GM18502 (cell line): ENCODE results near the gene CSF2RB.

Source experiments
- ATAC-seq: cut with Tn5 transposase; IDR thresholded peaks from one replicate; pipeline ENCODE4 v1.9.1; 2021; ENCODE audit warnings: mild to moderate bottlenecking; ENCODE audit not compliant: unreplicated experiment, poor library complexity

Gene CSF2RB

GRCh38 chr22:36913427-36914389 lies at the start of gene CSF2RB:
CSF2RB (plus strand) TSS chr22:36913628; CDS start chr22:36922208, 8,580 bp downstream.
- peak; percentile 56 for ATAC-seq

DNA sequence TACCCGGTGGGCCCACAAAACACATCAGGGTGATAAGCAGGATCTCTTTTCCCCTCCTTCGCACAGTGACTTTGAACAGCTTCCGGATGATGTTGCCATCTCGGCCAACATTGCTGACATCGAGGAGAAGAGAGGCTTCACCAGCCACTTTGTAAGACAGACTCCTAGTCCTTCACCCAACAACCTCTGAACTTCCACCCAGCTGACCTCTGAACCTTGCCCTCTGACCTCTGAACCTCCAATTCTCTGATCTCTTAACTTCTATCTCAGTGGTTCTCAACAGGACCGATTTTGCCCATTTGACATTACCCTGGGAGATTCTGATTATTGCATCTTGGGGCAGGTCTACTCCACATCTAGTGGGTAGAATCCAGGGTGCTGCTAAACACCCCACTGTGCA lies 49.4 kb upstream of the CSF2RB start:
- ATAC-seq = no peak

DNA sequence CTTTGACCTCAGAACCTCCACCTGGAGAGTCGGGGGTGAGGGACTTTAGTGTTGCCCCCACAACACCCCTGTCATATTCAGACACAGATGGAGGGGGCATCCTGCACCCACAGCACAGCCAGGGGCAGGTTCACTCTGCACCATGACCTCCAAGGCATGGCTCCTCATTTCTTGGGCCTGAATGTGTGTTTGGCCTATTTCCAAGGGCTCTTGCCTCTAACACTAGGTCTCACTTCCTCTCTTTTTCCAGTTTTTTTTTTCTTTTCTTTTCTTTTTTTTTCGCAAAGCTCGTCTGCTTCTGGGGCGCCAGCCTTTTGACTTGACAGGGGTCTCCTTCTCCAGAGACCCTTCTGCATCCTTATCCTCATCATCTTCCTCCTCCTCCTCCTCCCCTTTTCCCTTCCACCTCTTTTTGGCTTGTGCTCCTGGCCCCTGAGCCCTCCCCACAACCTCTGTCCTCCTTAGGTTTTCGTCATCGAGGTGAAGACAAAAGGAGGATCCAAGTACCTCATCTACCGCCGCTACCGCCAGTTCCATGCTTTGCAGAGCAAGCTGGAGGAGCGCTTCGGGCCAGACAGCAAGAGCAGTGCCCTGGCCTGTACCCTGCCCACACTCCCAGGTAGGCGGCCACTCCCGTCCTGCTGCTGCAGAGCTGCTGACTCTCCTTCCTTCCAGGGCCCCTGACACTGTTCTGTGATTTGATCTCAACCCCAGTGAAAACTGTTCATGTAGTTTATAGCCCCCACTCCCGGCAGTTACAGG lies 48.8 kb upstream of the CSF2RB start:
- ATAC-seq = no peak

DNA sequence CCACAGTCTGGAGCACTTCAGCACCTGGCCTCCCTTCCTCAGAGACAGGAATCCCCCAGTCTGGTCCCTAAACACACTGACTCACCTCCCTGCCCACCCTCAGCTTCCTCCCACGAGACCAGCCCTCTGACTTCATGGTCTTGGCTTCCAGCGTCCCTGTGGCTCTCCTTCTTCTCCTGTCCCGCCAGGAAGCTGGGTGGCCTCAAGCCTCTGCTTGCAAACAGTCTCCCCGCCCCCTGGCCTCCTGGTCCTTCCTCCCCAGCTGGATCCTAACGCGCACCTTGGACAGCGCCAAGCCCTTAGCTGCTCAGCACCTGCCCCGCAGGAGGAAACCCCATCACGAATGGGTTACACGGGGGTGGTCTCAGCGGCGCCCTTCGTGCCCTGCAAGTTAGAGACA lies 48.1 kb upstream of the CSF2RB start:
- no peak for ATAC-seq

GRCh38 chr22:36867695-36868094 lies 45.7 kb upstream of the CSF2RB start:
- no peak for ATAC-seq

- no peak for ATAC-seq
These were observed 44.8 kb upstream of the CSF2RB start for GRCh38 chr22:36868546-36869181.

DNA sequence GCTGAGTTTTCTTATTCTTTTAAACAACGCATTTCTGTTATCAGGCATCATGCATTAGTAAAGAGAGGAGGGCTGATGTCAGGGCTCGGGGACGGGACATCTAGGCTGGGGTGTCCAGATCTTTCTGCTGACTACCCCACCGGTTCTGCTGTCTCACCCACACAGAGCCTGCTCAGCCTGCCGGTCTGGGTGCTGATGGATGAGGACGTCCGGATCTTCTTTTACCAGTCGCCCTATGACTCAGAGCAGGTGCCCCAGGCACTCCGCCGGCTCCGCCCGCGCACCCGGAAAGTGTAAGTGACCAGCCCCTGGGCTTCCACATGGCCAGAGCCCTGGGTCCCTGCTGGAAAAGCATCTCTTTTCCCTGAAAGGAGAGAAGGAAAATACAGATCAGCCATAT lies 43.2 kb upstream of the CSF2RB start:
- no peak for ATAC-seq

DNA sequence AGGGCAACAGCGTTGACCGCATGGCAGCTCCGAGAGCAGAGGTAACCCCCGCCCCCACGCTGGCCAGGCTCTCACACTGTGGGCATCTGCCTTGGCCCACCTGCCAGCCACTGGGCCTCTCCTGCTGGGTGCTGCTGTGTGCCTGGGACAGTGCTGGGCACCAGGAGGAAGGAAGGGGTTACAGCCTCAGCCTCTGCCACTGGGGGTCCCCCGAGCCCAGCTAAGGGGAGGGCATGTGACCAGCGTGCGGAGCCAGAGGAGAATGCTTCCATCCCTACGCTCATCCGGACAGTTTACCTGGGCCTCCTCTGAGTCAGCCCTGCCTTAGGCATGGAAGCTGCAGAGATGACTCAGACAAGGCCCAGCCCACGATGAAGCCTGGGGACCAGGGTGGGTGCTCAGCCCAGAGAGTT lies 41.8 kb upstream of the CSF2RB start:
- no peak for ATAC-seq

DNA sequence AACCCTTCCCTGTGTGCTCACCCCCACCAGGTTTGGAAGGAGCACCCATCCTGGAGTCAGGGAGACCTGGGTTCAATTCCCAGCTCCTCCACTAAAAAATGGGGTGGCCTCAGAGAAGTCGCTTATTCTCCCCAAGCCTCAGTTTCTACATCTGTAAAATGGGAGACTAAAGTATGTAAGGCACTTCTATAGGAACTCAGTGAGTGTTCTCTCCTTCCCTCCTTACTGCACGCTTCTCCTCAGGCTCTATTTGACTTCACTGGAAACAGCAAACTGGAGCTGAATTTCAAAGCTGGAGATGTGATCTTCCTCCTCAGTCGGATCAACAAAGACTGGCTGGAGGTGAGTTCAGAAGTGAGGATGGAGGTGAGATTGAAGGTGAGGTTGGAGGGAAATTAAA lies 41.3 kb upstream of the CSF2RB start:
- ATAC-seq = no peak

GRCh38 chr22:36872866-36873498 lies 40.4 kb upstream of the CSF2RB start:
- no peak for ATAC-seq

GRCh38 chr22:36873614-36874308 lies 39.7 kb upstream of the CSF2RB start:
- ATAC-seq = peak; percentile 74

- ATAC-seq = no peak
These were observed 39.1 kb upstream of the CSF2RB start for GRCh38 chr22:36874309-36874696.

DNA sequence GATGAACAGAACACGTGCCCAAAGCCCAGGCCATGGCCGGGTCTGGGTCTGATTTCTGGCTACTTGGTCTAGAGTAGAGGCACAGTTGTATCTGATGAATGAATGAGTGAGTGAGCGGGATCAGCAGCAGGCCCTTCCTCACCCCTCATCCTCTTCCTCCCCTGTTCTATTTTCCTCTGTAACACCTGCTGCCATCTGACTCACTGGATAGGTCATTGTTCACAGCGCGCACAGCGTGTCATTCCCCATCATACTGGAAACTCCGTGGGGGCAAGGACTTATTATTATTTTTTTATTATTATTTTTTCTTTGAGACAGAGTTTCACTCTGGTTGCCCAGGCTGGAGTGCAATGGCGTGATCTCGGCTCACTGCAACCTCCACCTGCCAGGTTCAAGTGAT lies 38.7 kb upstream of the CSF2RB start:
- ATAC-seq = no peak

DNA sequence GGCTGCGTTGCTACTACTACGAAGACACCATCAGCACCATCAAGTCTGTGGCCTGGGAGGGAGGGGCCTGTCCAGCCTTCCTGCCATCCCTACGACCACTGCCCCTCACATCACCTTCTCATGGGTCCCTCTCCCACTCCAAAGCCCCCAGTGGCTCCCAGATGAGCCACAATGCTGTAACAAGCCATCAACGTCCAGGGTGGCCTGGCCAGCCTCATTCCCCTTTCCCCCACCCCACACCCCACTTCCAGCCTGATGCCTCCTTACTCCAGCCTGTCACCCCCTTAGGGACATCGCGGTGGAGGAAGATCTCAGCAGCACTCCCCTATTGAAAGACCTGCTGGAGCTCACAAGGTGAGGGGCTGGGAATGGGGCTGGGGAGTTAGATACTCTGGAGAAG lies 37.7 kb upstream of the CSF2RB start:
- no peak for ATAC-seq

DNA sequence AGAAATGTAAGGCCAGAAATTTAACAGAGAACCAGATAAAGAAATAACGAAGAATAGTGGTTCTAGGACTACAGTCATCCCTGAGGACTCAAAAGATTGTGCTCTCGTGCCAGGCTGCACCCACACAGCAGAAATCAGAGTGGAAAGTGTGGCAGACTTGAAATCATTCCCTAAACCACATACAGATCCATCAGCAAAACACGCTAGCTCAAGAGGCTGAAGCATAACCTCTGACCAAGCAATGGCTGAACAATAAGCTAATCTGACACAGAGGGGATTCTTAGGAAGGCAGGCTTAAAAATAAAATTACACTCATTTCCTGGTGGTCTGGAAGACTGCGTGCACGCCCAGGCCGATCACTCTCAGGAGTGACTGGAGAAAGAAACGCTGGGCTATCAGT lies 33.7 kb upstream of the CSF2RB start:
- ATAC-seq = no peak

DNA sequence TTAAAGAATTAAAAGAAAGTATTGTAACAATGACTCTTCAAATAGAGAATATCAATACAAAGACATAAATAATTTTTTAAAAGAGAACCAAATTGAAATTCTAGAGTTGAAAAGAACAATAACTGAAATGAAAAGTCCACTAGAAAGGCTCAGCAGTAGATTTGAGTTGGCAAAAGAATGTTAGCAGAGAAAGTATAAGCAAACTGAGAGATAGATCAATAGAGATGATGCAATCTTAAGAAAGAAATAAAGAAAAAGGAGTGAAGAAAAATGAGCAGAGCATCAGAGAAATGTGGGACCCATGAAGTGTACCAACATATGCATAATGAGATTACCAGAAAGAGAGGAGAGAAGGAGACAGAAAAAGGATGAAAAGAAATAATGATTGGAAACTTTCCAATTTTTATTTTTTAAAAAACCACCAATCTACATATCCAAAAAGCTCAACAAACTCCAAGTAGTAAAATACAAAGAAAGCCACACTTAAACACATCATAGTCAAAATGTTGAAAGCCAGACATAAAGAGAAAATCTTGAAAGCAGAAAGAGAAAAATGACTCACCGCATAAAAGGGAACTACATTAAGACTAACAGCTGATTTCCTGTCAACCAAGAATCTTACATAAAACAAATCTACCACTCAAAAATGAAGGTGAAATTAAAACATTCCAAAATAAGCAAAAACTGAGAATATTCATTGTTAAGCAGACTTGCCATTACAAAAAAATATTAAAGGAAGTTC lies 31.8 kb upstream of the CSF2RB start:
- ATAC-seq = no peak

DNA sequence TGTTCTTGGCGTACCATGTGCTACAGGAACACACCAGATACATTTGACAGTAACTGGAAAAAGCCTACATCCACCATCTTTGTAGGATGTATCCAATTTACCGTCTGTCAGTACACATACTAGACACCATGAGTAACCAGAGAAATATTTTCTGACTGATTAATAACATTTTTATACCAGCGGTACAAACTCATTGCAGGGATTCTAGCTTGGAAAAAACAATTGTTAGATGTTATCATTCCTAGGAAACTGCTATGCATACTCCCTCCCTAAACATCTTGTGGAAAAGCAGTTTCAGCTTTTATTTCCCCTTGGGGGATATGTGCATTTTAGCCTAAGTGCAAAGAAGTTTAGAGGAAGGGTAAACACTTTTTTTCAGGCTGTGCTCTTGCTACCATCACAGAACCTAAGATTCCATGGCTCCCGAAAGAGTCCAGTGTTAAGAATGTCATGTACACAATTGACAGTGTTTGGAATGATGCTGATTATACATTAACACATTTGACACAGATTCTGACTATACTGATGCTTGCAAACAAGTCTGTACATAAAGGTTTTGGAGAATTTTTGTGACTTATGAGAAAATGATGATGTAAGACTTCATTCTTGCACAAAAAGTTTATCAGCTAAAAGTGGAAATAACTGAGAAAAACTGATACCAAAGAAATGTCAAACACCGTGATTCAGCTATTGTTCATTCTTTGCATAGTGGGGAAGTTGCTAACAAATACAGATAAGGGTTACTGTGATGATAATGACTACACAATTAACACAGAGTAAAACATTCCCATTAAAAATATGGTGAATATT lies 28.9 kb upstream of the CSF2RB start:
- no peak for ATAC-seq

GRCh38 chr22:36885474-36885873 lies 28.0 kb upstream of the CSF2RB start:
- no peak for ATAC-seq
